Ishikawa (cell line): ENCODE data around the gene CD247.
A peak's percentile ranks its signal among the peaks of the same experiment; 100 is the strongest.

ENCODE experiments used
- CEBPB ChIP-seq: IDR thresholded peaks from 2 replicates; pipeline ENCODE4 v1.6.1; 2012
- CREB1 ChIP-seq: IDR thresholded peaks from 2 replicates; pipeline ENCODE4 v1.6.1; 2012; ENCODE audit warnings: low read depth
- EGR1 ChIP-seq: IDR thresholded peaks from 2 replicates; pipeline ENCODE4 v1.6.1; 2012
- EP300 ChIP-seq: IDR thresholded peaks from 2 replicates; pipeline ENCODE4 v1.6.1; 2012; ENCODE audit warnings: borderline replicate concordance
- FOXM1 ChIP-seq: IDR thresholded peaks from 2 replicates; pipeline ENCODE4 v1.6.1; 2012; ENCODE audit warnings: low read depth, borderline replicate concordance
- MAX ChIP-seq: IDR thresholded peaks from 2 replicates; pipeline ENCODE4 v1.6.1; 2012
- NFIC ChIP-seq: IDR thresholded peaks from 2 replicates; pipeline ENCODE4 v1.6.1; 2012
- RAD21 ChIP-seq: IDR thresholded peaks from 2 replicates; pipeline ENCODE4 v1.6.1; 2012; ENCODE audit warnings: low read depth
- REST ChIP-seq: IDR thresholded peaks from 2 replicates; pipeline ENCODE4 v1.6.1; 2012; ENCODE audit warnings: low read depth, mild to moderate bottlenecking
- TAF1 ChIP-seq: IDR thresholded peaks from 2 replicates; pipeline ENCODE4 v1.6.1; 2012; ENCODE audit warnings: low read depth, mild to moderate bottlenecking
- TCF12 ChIP-seq: IDR thresholded peaks from 2 replicates; pipeline ENCODE4 v1.6.1; 2012; ENCODE audit warnings: low read depth
- TEAD4 ChIP-seq: IDR thresholded peaks from 2 replicates; pipeline ENCODE4 v1.6.1; 2012
- USF1 ChIP-seq: IDR thresholded peaks from 2 replicates; pipeline ENCODE4 v1.6.1; 2012
- YY1 ChIP-seq: IDR thresholded peaks from 2 replicates; pipeline ENCODE4 v1.6.1; 2012; ENCODE audit warnings: low read depth
- ZBTB7A ChIP-seq: IDR thresholded peaks from 2 replicates; pipeline ENCODE4 v1.6.1; 2012; ENCODE audit warnings: low read depth

CD247 gene

GRCh38 chr1:167524651-167525050, 6.3 kb upstream of the CD247 start:
- no peak for TF ChIP-seq RAD21
- no peak for TF ChIP-seq CEBPB
- TF ChIP-seq CREB1: no peak
- TF ChIP-seq USF1: no peak
- no peak for TF ChIP-seq YY1
- TF ChIP-seq TAF1: no peak
- TF ChIP-seq FOXM1: no peak

GRCh38 chr1:167522246-167522645, 3.9 kb upstream of the CD247 start:
- TF ChIP-seq MAX (no peak), CREB1 (no peak), USF1 (no peak), REST (no peak), CEBPB (no peak), RAD21 (no peak), NFIC (no peak), TAF1 (no peak), TEAD4 (no peak), YY1 (no peak), FOXM1 (no peak), ZBTB7A (no peak), EGR1 (no peak), TCF12 (no peak), EP300 (no peak)

GRCh38 chr1:167520711-167521206, 2.4 kb upstream of the CD247 start:
- TF ChIP-seq EGR1: no peak
- 0 out of 2 replicates have a peak, but pooled peaks have one; percentile 11 for TF ChIP-seq RAD21

- TF ChIP-seq REST: no peak
- TF ChIP-seq CREB1: no peak
- no peak for TF ChIP-seq MAX
- TF ChIP-seq TCF12: no peak
- no peak for TF ChIP-seq FOXM1
- TF ChIP-seq EP300: no peak
- no peak for TF ChIP-seq YY1
- TF ChIP-seq TAF1: no peak
- TF ChIP-seq CEBPB: no peak
These were observed 596 bp downstream of the CD247 start for GRCh38 chr1:167517535-167518330.

GRCh38 chr1:167516404-167517388, 1.6 kb downstream of the CD247 start:
- no peak for TF ChIP-seq RAD21
- TF ChIP-seq TAF1: no peak
- no peak for TF ChIP-seq TEAD4
- no peak for TF ChIP-seq USF1
- no peak for TF ChIP-seq REST
- no peak for TF ChIP-seq YY1
- TF ChIP-seq EP300: no peak
- no peak for TF ChIP-seq EGR1
- no peak for TF ChIP-seq FOXM1
- TF ChIP-seq CREB1: no peak
- no peak for TF ChIP-seq TCF12
- no peak for TF ChIP-seq CEBPB
- TF ChIP-seq ZBTB7A: no peak
- TF ChIP-seq NFIC: no peak
